Articular chondrocyte of knee joint (primary cell): ENCODE results near the gene MST1R. TPM values are rescaled to one million over a fixed set of nuclear protein-coding genes. Genes with fewer than 3 reads are reported as not detected.

Experiments
- small RNA-seq: library from RNA; depleted of rRNA; stranded (forward); fragments of <200 nt; gene quantifications from one replicate; pipeline ENCODE3, GENCODE V24; 2012
- total RNA-seq: library from RNA; depleted of rRNA; stranded (reverse); fragments of >200 nt; gene quantifications from 2 replicates; pipeline ENCODE4 v1.2.3, GENCODE V29; 2012

Gene MST1R
- 0.97 and 1.3 TPM in 2 replicates for total RNA-seq

GRCh38 chr3:49903451-49904424 lies at the start of gene MST1R:
Gene MST1R, minus strand, starts transcription at chr3:49903873. Its CDS starts 264 bp downstream, at chr3:49903609.

DNA sequence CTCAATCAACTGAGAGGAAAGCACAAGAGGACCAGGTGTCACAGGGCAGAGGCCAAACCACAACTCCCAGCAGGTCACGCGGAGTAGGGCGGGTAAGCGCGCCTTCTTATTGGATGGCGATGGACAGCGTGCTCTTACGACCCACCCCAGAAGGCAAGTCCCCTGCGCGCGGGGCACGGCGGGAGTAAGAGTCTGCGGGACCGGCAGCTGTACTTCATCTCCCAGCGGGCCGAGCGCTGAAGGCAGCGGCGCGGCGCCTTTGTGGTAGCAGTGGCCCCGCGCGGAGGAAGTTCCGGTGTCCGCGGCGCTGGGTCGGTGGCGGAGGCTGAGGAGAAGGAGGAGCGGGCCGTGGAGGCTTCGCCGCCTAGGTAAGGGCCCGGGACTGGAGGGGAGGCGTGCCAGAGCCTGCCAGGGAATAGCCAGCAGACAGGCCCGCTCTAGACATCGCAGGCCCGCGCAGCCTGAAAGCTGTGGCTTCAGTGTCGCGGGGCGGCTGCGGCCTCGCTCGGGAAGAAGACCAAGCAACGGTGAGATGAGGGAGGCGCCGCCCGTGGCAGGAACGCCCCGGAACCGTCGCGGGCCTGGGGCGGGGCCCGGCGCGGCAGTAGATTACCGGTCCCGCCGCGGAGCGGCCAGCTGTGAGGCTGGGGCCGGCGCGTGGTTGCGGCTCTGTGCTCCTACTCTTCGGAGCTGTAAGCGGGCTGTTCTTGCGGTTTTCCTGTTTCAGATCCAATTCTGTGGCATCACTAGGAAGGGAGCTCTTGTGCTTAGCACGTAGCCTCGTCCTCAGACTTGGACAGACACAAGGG lies 36.4 kb upstream of the MST1R start, which contains the start of gene RBM6:
Gene RBM6, plus strand, starts transcription at position 293 of the 809 bp plus-strand sequence. CDS start 22,492 bp downstream, outside the sequence.

DNA sequence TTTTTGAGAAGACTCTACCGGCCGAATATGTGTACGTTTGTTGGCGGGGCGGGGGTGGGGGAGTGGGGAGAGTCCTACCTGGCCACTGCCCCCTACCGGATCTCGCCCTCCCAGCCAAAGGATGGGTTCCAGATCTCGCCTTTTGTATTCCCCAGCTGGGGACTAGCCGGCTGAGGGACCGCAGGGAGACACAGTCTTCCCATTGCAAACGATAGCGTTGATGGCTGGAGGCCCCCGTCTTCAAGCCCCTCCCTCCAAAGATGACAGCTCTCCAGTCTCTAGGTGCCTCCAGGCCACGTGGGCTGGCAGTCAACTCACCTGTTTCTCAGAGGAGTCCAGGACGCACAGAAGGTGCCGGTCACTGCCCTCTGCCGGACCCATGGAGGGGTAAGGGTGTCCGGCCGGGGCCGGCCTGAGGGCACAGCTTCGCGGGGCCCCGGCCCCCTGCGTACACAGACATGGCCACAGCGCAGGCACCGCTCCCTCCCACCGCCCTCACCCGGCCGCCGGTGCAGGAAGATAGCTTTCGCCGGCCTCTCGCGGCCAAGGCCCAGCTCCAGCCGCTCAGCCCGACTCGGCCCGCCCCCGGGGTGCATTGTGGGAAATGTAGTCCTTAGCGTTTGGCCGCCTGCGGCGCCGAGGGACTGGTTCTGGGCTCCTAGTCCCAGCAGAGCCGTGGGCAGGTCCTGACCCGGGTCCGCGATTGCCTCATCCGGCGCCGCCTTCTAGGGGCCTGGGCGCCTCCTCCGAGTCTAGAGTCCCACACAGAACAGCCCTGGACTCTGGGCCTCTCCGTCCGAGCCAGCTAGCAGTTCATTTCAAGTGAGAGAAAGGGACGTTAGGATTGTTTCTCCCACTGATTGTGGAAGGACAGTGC lies 25.9 kb upstream of the MST1R start, which contains the start of gene MON1A:
Gene MON1A, minus strand, starts transcription at position 521 of the 877 bp plus-strand sequence. CDS start 16,465 bp downstream, outside the sequence.

DNA sequence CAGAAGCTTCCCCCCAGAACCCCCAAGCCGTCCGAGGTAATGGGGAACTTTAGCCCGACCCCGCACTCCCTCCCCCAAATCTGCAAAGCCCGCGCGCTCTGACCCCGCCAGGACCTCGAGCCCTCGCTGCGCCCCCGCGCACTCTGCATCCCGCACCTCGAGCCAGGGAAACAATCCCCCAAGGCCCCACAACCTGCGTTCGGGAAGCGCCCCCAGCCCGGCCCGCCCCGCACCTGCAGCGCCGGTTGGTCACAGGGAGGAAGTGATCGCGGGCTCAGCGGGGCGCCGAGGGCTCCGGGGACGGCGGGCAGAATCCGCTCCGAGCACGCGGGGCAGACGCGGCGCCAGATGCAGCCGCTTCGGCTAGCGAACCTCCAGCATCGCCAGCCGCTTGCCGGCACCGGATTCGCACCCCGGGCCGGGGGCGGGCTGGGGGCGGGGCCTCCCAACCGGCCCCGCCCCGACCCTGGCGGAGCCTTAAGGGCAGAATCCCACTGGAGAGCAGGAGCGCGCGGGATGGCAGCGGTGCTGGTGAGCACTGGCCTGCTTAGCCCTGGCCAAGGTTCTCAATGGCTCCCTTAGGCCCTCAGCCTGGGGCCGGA lies 34.0 kb downstream of the MST1R start, which contains the start of gene CAMKV:
Gene CAMKV, minus strand, starts transcription at position 382 of the 602 bp plus-strand sequence. CDS start 7,518 bp downstream, outside the sequence.

GRCh38 chr3:49856181-49857005 lies 47.3 kb downstream of the MST1R start, which contains the start of gene TRAIP:
Gene TRAIP, minus strand, starts transcription at chr3:49856564. Its CDS starts 111 bp downstream, at chr3:49856453.

Small RNA genes lying within 50 kb of the gene (small RNA-seq; reads per million reads assigned to genes)
- gene RN7SL217P, result not detected

Other genes starting within 250 kb of the MST1R start
- 70.7 and 85.2 TPM in 2 replicates for gene APEH, start 229.5 kb downstream of the MST1R start, total RNA-seq
- gene MST1, start 214.4 kb downstream of the MST1R start, total RNA-seq, result 3.1 and 3.6 TPM in 2 replicates
- gene RNF123, start 214.3 kb downstream of the MST1R start, total RNA-seq, result 12.4 and 16.3 TPM in 2 replicates
- 0.32 TPM in 1 of 2 replicates, not detected in the other for gene AMIGO3, start 184.2 kb downstream of the MST1R start, total RNA-seq
- 20.6 and 22.3 TPM in 2 replicates for gene GMPPB, start 179.9 kb downstream of the MST1R start, total RNA-seq
- gene IP6K1, start 117.3 kb downstream of the MST1R start, total RNA-seq, result 39.3 and 40.9 TPM in 2 replicates
- gene CDHR4, start 104.0 kb downstream of the MST1R start, total RNA-seq, result 0.13 TPM in 1 of 2 replicates, not detected in the other
- gene INKA1, start 100.6 kb downstream of the MST1R start, total RNA-seq, result 2.5 and 2.8 TPM in 2 replicates
- 49.7 and 53.4 TPM in 2 replicates for gene UBA7, start 89.9 kb downstream of the MST1R start, total RNA-seq
- 2.1 and 3.1 TPM in 2 replicates for gene TRAIP, start 47.3 kb downstream of the MST1R start, total RNA-seq
- not detected in 2 replicates for gene CAMKV, start 34.0 kb downstream of the MST1R start, total RNA-seq
- 9.7 and 10.1 TPM in 2 replicates for gene MON1A, start 25.9 kb upstream of the MST1R start, total RNA-seq
- 66.6 and 68.1 TPM in 2 replicates for gene RBM6, start 36.3 kb upstream of the MST1R start, total RNA-seq
- 160 TPM in 2 replicates for gene RBM5, start 185.0 kb upstream of the MST1R start, total RNA-seq